Endothelial cell of umbilical vein (primary cell): Measurements from ENCODE around the gene RHOF. TPM values are rescaled to one million over a fixed set of nuclear protein-coding genes. Genes with fewer than 3 reads are reported as not detected.
A peak's percentile ranks its signal among the peaks of the same experiment; 100 is the strongest.

ENCODE experiments used
- BruUV-seq: library from RNA; stranded (reverse); fragments of 400-500 nt; replicated peaks from 2 replicates; lab custom pipeline; 2021; lab: Mats Ljungman, UMichigan
- CTCF ChIA-PET: fragments of 300-600, 350-600 bp; sonication (Branson Sonifier 250); formaldehyde crosslinking; loops from one replicate; lab custom pipeline; 2021; ENCODE audit warnings: antibody characterized with exemption, inconsistent platforms; lab: Charles Lee
- POLR2A ChIA-PET: fragments of 300-600, 350-600 bp; sonication (Branson Sonifier 250); formaldehyde crosslinking; loops from one replicate; lab custom pipeline; 2021; ENCODE audit warnings: antibody characterized with exemption, inconsistent platforms; lab: Charles Lee
- DNase-seq: peaks from one replicate; pipeline ENCODE4 v3.0.0-alpha.2; 2011; ENCODE audit warnings: low read depth, low spot score
- FAIRE-seq: peaks from 2 replicates; lab custom pipeline; 2011; peaks lifted over from hg19 to GRCh38; lab: Jason Lieb, UNC
- H2AFZ ChIP-seq: 2 replicates; pipeline ENCODE4 v1.6.0; 2012; ENCODE audit warnings: low read depth, low read length, control low read depth, inconsistent platforms
- H3K27ac ChIP-seq: 2 replicates; pipeline ENCODE4 v1.5.1; 2011; ENCODE audit warnings: low read depth, mild to moderate bottlenecking, control low read depth, low read length, moderate library complexity; ENCODE audit not compliant: insufficient read depth
- H3K27me3 ChIP-seq, 2 experiments: 2 replicates each; pipeline versions ENCODE4 v1.6.0 to v1.6.1; 2011; ENCODE audit warnings: low read length in 2 of 2, mixed read lengths in 1 of 2; ENCODE audit not compliant: control insufficient read depth in 2 of 2, insufficient read depth in 2 of 2
- H3K36me3 ChIP-seq, 2 experiments: 2 replicates in 1 of 2; 3 replicates in 1 of 2; pipeline ENCODE4 v1.5.1; 2011; ENCODE audit warnings: low read length in 2 of 2, mild to moderate bottlenecking in 1 of 2, moderate library complexity in 1 of 2; ENCODE audit not compliant: control insufficient read depth in 2 of 2, insufficient read depth in 2 of 2; ENCODE audit errors: extremely low read depth in 1 of 2
- H3K4me1 ChIP-seq: 3 replicates; pipeline ENCODE4 v1.5.1; 2011; ENCODE audit warnings: mild to moderate bottlenecking, low read length; ENCODE audit not compliant: control insufficient read depth, insufficient read depth; ENCODE audit errors: extremely low read depth
- H3K4me2 ChIP-seq: 2 replicates; pipeline ENCODE4 v1.6.1; 2011; ENCODE audit warnings: low read length, control low read depth, mixed read lengths; ENCODE audit not compliant: insufficient read depth
- H3K4me3 ChIP-seq, 3 experiments: fragments of 200-600 bp in 1 of 3; sonication (generic), shearing (Covaris generic) in 1 of 3; replicated peaks in 1 of 3; 2 replicates each; pipeline ENCODE4 v1.5.1; 2011 to 2016; ENCODE audit warnings: control low read depth in 3 of 3, low read length in 3 of 3, mild to moderate bottlenecking in 2 of 3, inconsistent platforms in 1 of 3, low read depth in 1 of 3, moderate library complexity in 1 of 3; ENCODE audit not compliant: insufficient read depth in 1 of 3
- H3K79me2 ChIP-seq: 2 replicates; pipeline ENCODE4 v1.6.0; 2012; ENCODE audit warnings: low read length, inconsistent platforms; ENCODE audit not compliant: control insufficient read depth, insufficient read depth
- H3K9ac ChIP-seq: replicated peaks from 2 replicates; pipeline ENCODE3; 2011; ENCODE audit warnings: low read length, control low read depth; ENCODE audit not compliant: insufficient read depth; ENCODE audit errors: extremely low read depth
- H3K9me1 ChIP-seq: replicated peaks from 3 replicates; pipeline ENCODE4 v1.6.0; 2011; ENCODE audit warnings: mild to moderate bottlenecking, low read length; ENCODE audit not compliant: control insufficient read depth, insufficient read depth; ENCODE audit errors: extremely low read depth
- H3K9me3 ChIP-seq: replicated peaks from 2 replicates; pipeline ENCODE4 v1.5.1; 2012; ENCODE audit warnings: low read length, inconsistent platforms; ENCODE audit not compliant: control insufficient read depth, insufficient read depth
- H4K20me1 ChIP-seq: replicated peaks from 2 replicates; pipeline ENCODE3; 2011; ENCODE audit warnings: mild to moderate bottlenecking, low read length; ENCODE audit not compliant: control insufficient read depth, insufficient read depth; ENCODE audit errors: extremely low read depth
- EZH2 ChIP-seq: IDR thresholded peaks from 2 replicates; pipeline ENCODE4 v1.6.1; 2012; ENCODE audit warnings: borderline replicate concordance, low read depth, mild to moderate bottlenecking, moderate library complexity, low read length, inconsistent platforms; ENCODE audit not compliant: severe bottlenecking
- FOS ChIP-seq: IDR thresholded peaks from 2 replicates; pipeline ENCODE4 v1.6.1; 2011; ENCODE audit warnings: mild to moderate bottlenecking, low read length, moderate library complexity, borderline replicate concordance; ENCODE audit not compliant: insufficient read depth
- GATA2 ChIP-seq: IDR thresholded peaks from 2 replicates; pipeline ENCODE4 v1.7.0; 2011; ENCODE audit warnings: low read depth, mild to moderate bottlenecking, moderate library complexity, mixed read lengths, low read length; ENCODE audit not compliant: insufficient read length, insufficient read depth
- JUN ChIP-seq: IDR thresholded peaks from 2 replicates; pipeline ENCODE4 v1.6.1; 2011; ENCODE audit warnings: borderline replicate concordance, low read depth; ENCODE audit not compliant: insufficient read length, insufficient read depth
- MAX ChIP-seq: IDR thresholded peaks from 2 replicates; pipeline ENCODE4 v1.6.1; 2011; ENCODE audit not compliant: insufficient read depth, insufficient read length
- POLR2A ChIP-seq: IDR thresholded peaks from 2 replicates; pipeline ENCODE4 v1.6.1; 2012; ENCODE audit warnings: low read depth, mild to moderate bottlenecking, control low read depth, low read length
- POLR2AphosphoS5 ChIP-seq: IDR thresholded peaks from 2 replicates; pipeline ENCODE4 v1.6.1; 2012; ENCODE audit warnings: low read depth, mild to moderate bottlenecking, control low read depth, low read length, moderate library complexity; ENCODE audit not compliant: insufficient read depth
- dilution Hi-C: fragments of 300-500 bp; cut with MboI; formaldehyde crosslinking; loops from one replicate; pipeline ENCODE4 v1.15.0; 2019; ENCODE audit warnings: low sequenced_read_pairs; ENCODE audit not compliant: extremely low pct_ligation_motif_present
- intact Hi-C: fragments of 100-400 bp; cut with micrococcal nuclease; formaldehyde crosslinking; loops from one replicate; pipeline ENCODE4 v1.10.0; 2022
- polyA plus RNA-seq, 4 experiments: library from polyadenylated mRNA; depleted of rRNA in 3 of 4; stranded (reverse) in 3 of 4; unstranded in 1 of 4; fragments of >200 nt; gene quantifications; 2 replicates each; pipeline versions ENCODE4 v1.2.1 to v1.2.3, GENCODE V29; 2011 to 2012; ENCODE audit warnings: missing spikeins in 1 of 4
- total RNA-seq: library from RNA; stranded (reverse); gene quantifications from 2 replicates; pipeline ENCODE4 v1.2.3, GENCODE V29; 2021

RHOF gene
- total and polyA plus RNA-seq, 2 donors (not counting 3 experiments of a cell fraction or from before 2014, with no cell fraction given), result 9.3 to 22.3 TPM

- peaks cover 2% of the 10 kb centered on the region for H3K4me1 ChIP-seq
- H3K4me3 ChIP-seq, result peak overlapping the region; percentile 47 to 56 (median 53)
- FAIRE-seq (no peak), DNase-seq (no peak)
- H4K20me1 ChIP-seq, result no peaks in the 10 kb centered on the region
- BruUV-seq, result TSS peak; percentile 61
- ChIA-PET POLR2A (interaction anchor here (0.9 kb wide), 1 partner anchor 38 kb away, joined by 6 read pairs; no protein-coding TSS in a partner anchor), CTCF (interaction anchor here (0.5 to 6.2 kb wide), 2 partner anchors 45 to 348 kb away, joined by 5 to 73 read pairs; partner anchors contain the start of gene RHOF)
- no peaks in the 10 kb centered on the region for H3K27me3 ChIP-seq
- H3K36me3 ChIP-seq, result no peaks in the 10 kb centered on the region
- H3K4me2 ChIP-seq, result peak overlapping the region; percentile 49
- peak overlapping the region; percentile 83 for H2AFZ ChIP-seq
- no peaks in the 10 kb centered on the region for H3K9me3 ChIP-seq
- no peak for TF ChIP-seq GATA2
- TF ChIP-seq POLR2AphosphoS5, result no peak
- TF ChIP-seq POLR2A, result no peak
- TF ChIP-seq MAX, result no peak
- no peak for TF ChIP-seq FOS
- TF ChIP-seq EZH2, result no peak
- TF ChIP-seq JUN, result no peak
- no peaks in the 10 kb centered on the region for H3K9me1 ChIP-seq
- H3K9ac ChIP-seq, result peak overlapping the region; percentile 44
- H3K27ac ChIP-seq, result no peak overlapping the region
- dilution Hi-C loops (no loop called here), intact Hi-C loops (loop anchor here (1.0 to 2.0 kb wide), 2 partner anchors 45 to 48 kb away; partner anchors contain the start of gene PSMD9)
- H3K79me2 ChIP-seq, result no peaks in the 10 kb centered on the region
These were observed 46.7 kb upstream of the RHOF start for GRCh38 chr12:121839993-121840761.
